HCT116 (cell line): Measurements from ENCODE around the gene HIRA.

Experiments
- EGR1 ChIP-seq: IDR thresholded peaks from 2 replicates; pipeline ENCODE4 v1.6.1; 2012; ENCODE audit warnings: low read depth
- EZH2 ChIP-seq: fragments of 200-600 bp; sonication (generic); IDR thresholded peaks from 2 replicates; pipeline ENCODE4 v1.6.1; 2017; ENCODE audit warnings: antibody characterized with exemption, mixed run types
- EZH2phosphoT487 ChIP-seq: fragments of 200-600 bp; IDR thresholded peaks from 2 replicates; pipeline ENCODE4 v1.6.1; 2018; ENCODE audit warnings: antibody characterized with exemption, borderline replicate concordance
- JUND ChIP-seq: IDR thresholded peaks from 2 replicates; pipeline ENCODE4 v1.6.1; 2012
- POLR2A ChIP-seq: IDR thresholded peaks from 2 replicates; pipeline ENCODE4 v1.7.0; 2011; ENCODE audit warnings: borderline replicate concordance; ENCODE audit not compliant: insufficient read depth, insufficient read length; ENCODE audit errors: extremely low read depth
- SP1 ChIP-seq: IDR thresholded peaks from 2 replicates; pipeline ENCODE4 v1.6.1; 2012; ENCODE audit warnings: low read depth
- SRF ChIP-seq: IDR thresholded peaks from 2 replicates; pipeline ENCODE4 v1.6.1; 2012; ENCODE audit warnings: low read depth
- TF ChIP-seq, protein P1 (sequence below), 3 experiments: fragments of 200-600 bp in 1 of 3; sonication (generic) in 1 of 3; IDR thresholded peaks in 2 of 3; conservative IDR thresholded peaks in 1 of 3; 2 replicates each; pipeline ENCODE4 v1.5.1; 2012 to 2017; ENCODE audit warnings: low read depth in 2 of 3, low read length in 2 of 3, antibody characterized with exemption in 1 of 3, borderline replicate concordance in 1 of 3, control low read depth in 1 of 3, mild to moderate bottlenecking in 1 of 3, mixed read lengths in 1 of 3, mixed run types in 1 of 3, moderate library complexity in 1 of 3; ENCODE audit not compliant: insufficient read depth in 1 of 3

DNA sequence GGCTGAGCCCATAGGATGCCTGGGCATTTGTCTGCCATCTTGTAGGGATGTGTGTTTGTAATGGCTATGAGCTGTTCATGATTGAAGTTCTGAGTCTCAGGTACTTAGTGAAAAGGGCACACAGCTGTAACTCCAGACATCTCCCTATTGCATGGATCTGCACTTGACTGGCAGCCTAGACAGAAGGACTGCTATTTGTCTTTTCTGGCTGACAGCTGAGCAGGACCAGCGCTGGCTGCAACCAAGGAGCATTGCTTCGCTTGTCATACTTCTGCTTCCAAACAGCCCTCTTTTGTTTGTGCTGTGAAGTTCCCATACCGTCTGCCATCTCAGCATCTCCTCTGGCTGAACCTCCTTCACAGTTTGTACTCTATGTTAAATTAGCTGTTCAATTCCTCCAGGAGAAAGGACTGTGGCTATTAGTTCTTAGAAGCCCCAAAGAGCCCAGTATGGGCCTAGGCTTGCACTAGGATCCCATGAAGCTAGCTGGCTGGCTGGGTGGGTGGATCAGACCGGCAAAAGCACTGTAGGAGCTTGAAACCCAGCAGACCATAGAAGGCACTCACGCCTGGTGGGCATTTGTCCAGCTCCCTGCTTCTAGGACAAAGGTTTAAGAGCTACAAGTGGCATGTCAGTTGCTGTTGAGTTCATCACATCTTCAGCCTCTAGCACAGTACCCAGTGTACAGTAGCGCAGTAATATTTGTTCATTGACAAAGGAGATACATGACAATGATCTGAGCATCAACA is 20.4 kb downstream of the HIRA start:
- TF ChIP-seq, protein P1, sequence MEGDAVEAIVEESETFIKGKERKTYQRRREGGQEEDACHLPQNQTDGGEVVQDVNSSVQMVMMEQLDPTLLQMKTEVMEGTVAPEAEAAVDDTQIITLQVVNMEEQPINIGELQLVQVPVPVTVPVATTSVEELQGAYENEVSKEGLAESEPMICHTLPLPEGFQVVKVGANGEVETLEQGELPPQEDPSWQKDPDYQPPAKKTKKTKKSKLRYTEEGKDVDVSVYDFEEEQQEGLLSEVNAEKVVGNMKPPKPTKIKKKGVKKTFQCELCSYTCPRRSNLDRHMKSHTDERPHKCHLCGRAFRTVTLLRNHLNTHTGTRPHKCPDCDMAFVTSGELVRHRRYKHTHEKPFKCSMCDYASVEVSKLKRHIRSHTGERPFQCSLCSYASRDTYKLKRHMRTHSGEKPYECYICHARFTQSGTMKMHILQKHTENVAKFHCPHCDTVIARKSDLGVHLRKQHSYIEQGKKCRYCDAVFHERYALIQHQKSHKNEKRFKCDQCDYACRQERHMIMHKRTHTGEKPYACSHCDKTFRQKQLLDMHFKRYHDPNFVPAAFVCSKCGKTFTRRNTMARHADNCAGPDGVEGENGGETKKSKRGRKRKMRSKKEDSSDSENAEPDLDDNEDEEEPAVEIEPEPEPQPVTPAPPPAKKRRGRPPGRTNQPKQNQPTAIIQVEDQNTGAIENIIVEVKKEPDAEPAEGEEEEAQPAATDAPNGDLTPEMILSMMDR (IDR thresholded peaks at IDR 0.05 in 2 of 3, conservative IDR thresholded peaks at IDR 0.05 in 1 of 3; ENCODE audit: borderline replicate concordance in 1 of 3, insufficient read depth in 1 of 3, low read depth in 2 of 3, low read length in 2 of 3): no peak
- TF ChIP-seq SRF (no peak), POLR2A (no peak), JUND (no peak), EZH2 (no peak), EGR1 (no peak), EZH2phosphoT487 (no peak), SP1 (no peak)
